ENCODE data around the gene TXNDC11. TPM values are rescaled to one million over a fixed set of nuclear protein-coding genes. Genes with fewer than 3 reads are reported as not detected.

TXNDC11 gene
- total and polyA plus RNA-seq, 2 experiments from 2014 or later = 6.8 to 12.0 TPM

DNA sequence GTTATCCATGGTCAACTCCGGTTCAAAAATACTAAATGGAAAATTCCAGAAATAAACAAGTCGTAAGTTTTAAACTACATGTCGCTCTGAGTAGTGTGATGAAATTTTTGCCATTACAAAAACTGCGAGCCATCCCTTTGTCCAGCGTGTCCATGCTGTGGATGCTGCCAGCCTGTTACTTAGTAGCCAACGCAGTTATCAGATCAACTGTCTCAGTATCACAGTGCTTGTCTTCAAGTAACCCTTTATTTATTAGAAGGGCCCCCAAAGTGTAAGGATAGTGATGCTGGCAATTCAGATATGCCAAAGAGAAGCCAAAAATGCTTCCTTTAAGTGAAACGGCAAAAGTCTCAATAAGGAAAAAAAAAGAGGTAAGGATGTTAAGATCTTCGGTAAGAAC lies 50.5 kb downstream of the TXNDC11 start:
- Mint-ChIP-seq H3K4me1 (no peaks in the 10 kb centered on the region), H3K36me3 (ENCODE audit: low read depth) (peaks cover 14% of the 10 kb centered on the region), H3K27me3 (ENCODE audit: insufficient read depth, low read depth, poor library complexity) (peaks cover 3% of the 10 kb centered on the region), H3K4me3 (no peak overlapping the region), H3K9me3 (no peaks in the 10 kb centered on the region), H3K27ac (no peak overlapping the region)
- ATAC-seq = no peak
- H3K27ac ChIP-seq (ENCODE audit: low read depth) = no peak overlapping the region
- H3K4me3 ChIP-seq = no peak overlapping the region
- 0 out of 2 replicates have a peak, but pooled peaks cover 6% of the 10 kb centered on the region for H3K36me3 ChIP-seq (ENCODE audit: insufficient read depth)
- no peak overlapping the region for H3K4me2 ChIP-seq
- no peak overlapping the region for H2AFZ ChIP-seq
- DNase-seq (ENCODE audit: low spot score) = no peak
- H3F3A ChIP-seq (replicated peaks; ENCODE audit: low read depth) = no peaks in the 10 kb centered on the region
- no peak for TF ChIP-seq ZNF114 (CRISPR knock-in tag; IDR thresholded peaks at IDR 0.05)
- no peak for TF ChIP-seq POLR2AphosphoS5 (IDR thresholded peaks at IDR 0.05; ENCODE audit: low read depth)
- no peak for TF ChIP-seq JUNB (IDR thresholded peaks at IDR 0.05; ENCODE audit: unreplicated experiment)
- no peak for TF ChIP-seq STAT1 (IDR thresholded peaks at IDR 0.05; ENCODE audit: unreplicated experiment)
- TF ChIP-seq CREB1 (CRISPR knock-in tag; IDR thresholded peaks at IDR 0.05; ENCODE audit: low read depth) = no peak
- TF ChIP-seq EZH2phosphoT487 (IDR thresholded peaks at IDR 0.05; ENCODE audit: unreplicated experiment) = no peak
- no peak for TF ChIP-seq ZNF331 (CRISPR knock-in tag; IDR thresholded peaks at IDR 0.05; ENCODE audit: low read depth)
- TF ChIP-seq, protein P1, sequence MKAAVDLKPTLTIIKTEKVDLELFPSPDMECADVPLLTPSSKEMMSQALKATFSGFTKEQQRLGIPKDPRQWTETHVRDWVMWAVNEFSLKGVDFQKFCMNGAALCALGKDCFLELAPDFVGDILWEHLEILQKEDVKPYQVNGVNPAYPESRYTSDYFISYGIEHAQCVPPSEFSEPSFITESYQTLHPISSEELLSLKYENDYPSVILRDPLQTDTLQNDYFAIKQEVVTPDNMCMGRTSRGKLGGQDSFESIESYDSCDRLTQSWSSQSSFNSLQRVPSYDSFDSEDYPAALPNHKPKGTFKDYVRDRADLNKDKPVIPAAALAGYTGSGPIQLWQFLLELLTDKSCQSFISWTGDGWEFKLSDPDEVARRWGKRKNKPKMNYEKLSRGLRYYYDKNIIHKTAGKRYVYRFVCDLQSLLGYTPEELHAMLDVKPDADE (IDR thresholded peaks at IDR 0.05) = no peak
- TF ChIP-seq, protein P2, sequence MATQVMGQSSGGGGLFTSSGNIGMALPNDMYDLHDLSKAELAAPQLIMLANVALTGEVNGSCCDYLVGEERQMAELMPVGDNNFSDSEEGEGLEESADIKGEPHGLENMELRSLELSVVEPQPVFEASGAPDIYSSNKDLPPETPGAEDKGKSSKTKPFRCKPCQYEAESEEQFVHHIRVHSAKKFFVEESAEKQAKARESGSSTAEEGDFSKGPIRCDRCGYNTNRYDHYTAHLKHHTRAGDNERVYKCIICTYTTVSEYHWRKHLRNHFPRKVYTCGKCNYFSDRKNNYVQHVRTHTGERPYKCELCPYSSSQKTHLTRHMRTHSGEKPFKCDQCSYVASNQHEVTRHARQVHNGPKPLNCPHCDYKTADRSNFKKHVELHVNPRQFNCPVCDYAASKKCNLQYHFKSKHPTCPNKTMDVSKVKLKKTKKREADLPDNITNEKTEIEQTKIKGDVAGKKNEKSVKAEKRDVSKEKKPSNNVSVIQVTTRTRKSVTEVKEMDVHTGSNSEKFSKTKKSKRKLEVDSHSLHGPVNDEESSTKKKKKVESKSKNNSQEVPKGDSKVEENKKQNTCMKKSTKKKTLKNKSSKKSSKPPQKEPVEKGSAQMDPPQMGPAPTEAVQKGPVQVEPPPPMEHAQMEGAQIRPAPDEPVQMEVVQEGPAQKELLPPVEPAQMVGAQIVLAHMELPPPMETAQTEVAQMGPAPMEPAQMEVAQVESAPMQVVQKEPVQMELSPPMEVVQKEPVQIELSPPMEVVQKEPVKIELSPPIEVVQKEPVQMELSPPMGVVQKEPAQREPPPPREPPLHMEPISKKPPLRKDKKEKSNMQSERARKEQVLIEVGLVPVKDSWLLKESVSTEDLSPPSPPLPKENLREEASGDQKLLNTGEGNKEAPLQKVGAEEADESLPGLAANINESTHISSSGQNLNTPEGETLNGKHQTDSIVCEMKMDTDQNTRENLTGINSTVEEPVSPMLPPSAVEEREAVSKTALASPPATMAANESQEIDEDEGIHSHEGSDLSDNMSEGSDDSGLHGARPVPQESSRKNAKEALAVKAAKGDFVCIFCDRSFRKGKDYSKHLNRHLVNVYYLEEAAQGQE (IDR thresholded peaks at IDR 0.05; ENCODE audit: unreplicated experiment) = no peak
- no peaks in the 10 kb centered on the region for H3K9me2 ChIP-seq (ENCODE audit: insufficient read depth)
- H3K79me2 ChIP-seq (replicated peaks; ENCODE audit: insufficient read depth) = no peaks in the 10 kb centered on the region
- H3K27me3 ChIP-seq (ENCODE audit: insufficient read depth) = no peaks in the 10 kb centered on the region
- peaks cover 3% of the 10 kb centered on the region; the same call in 1 of the 2 replicates for H4K20me1 ChIP-seq (replicated peaks; ENCODE audit: insufficient read depth)
- H3K4me1 ChIP-seq (ENCODE audit: insufficient read depth) = no peaks in the 10 kb centered on the region

DNA sequence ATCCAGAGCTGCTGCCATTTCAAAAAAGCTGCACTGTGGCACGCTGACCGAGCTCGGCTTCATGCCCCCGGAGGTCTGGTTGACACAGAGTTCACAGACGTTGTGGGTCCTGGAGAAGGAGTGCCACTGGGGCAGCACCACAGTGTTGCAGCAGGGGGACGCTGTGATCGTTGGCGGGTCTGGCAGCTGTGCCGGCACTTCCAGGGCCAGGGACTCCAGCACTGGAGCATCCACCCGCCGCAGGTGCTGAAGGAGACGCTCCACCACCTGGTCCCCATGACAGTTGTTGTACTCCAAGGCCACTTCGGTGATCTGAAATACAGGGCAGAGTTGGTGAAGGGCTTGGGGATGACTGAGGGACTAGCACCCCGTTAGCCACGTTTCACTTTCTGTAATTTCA lies 50.9 kb downstream of the TXNDC11 start:
- H4K20me1 ChIP-seq (replicated peaks; ENCODE audit: insufficient read depth) = peaks cover 3% of the 10 kb centered on the region; the same call in 1 of the 2 replicates
- H3K9me2 ChIP-seq (ENCODE audit: insufficient read depth) = no peaks in the 10 kb centered on the region
- H2AFZ ChIP-seq = no peak overlapping the region
- no peaks in the 10 kb centered on the region for H3K27me3 ChIP-seq (ENCODE audit: insufficient read depth)
- no peak overlapping the region for H3K4me3 ChIP-seq
- Mint-ChIP-seq H3K4me1 (no peaks in the 10 kb centered on the region), H3K4me3 (no peak overlapping the region), H3K9me3 (no peaks in the 10 kb centered on the region), H3K27ac (no peak overlapping the region), H3K27me3 (ENCODE audit: insufficient read depth, low read depth, poor library complexity) (peaks cover 3% of the 10 kb centered on the region), H3K36me3 (ENCODE audit: low read depth) (peaks cover 11% of the 10 kb centered on the region)
- no peak overlapping the region for H3K27ac ChIP-seq (ENCODE audit: low read depth)
- no peak for ATAC-seq
- peaks cover 9% of the 10 kb centered on the region; the same call in 1 of the 2 replicates for H3K36me3 ChIP-seq (ENCODE audit: insufficient read depth)
- H3K4me1 ChIP-seq (ENCODE audit: insufficient read depth) = no peaks in the 10 kb centered on the region
- no peak for DNase-seq (ENCODE audit: low spot score)
- no peaks in the 10 kb centered on the region for H3K79me2 ChIP-seq (replicated peaks; ENCODE audit: insufficient read depth)
- H3F3A ChIP-seq (replicated peaks; ENCODE audit: low read depth) = no peaks in the 10 kb centered on the region
- no peak overlapping the region for H3K4me2 ChIP-seq
- TF ChIP-seq CREB1 (CRISPR knock-in tag; IDR thresholded peaks at IDR 0.05; ENCODE audit: low read depth) (no peak), STAT1 (IDR thresholded peaks at IDR 0.05; ENCODE audit: unreplicated experiment) (no peak), JUNB (IDR thresholded peaks at IDR 0.05; ENCODE audit: unreplicated experiment) (no peak), POLR2AphosphoS5 (IDR thresholded peaks at IDR 0.05; ENCODE audit: low read depth) (no peak), NANOG (IDR thresholded peaks at IDR 0.05; ENCODE audit: borderline replicate concordance) (no peak), EZH2 (IDR thresholded peaks at IDR 0.05; ENCODE audit: low read depth, unreplicated experiment) (no peak), ZNF331 (CRISPR knock-in tag; IDR thresholded peaks at IDR 0.05; ENCODE audit: low read depth) (no peak), EZH2phosphoT487 (IDR thresholded peaks at IDR 0.05; ENCODE audit: unreplicated experiment) (no peak), ZNF114 (CRISPR knock-in tag; IDR thresholded peaks at IDR 0.05) (no peak)
- TF ChIP-seq, protein P1 (IDR thresholded peaks at IDR 0.05) = no peak
- TF ChIP-seq, protein P3, sequence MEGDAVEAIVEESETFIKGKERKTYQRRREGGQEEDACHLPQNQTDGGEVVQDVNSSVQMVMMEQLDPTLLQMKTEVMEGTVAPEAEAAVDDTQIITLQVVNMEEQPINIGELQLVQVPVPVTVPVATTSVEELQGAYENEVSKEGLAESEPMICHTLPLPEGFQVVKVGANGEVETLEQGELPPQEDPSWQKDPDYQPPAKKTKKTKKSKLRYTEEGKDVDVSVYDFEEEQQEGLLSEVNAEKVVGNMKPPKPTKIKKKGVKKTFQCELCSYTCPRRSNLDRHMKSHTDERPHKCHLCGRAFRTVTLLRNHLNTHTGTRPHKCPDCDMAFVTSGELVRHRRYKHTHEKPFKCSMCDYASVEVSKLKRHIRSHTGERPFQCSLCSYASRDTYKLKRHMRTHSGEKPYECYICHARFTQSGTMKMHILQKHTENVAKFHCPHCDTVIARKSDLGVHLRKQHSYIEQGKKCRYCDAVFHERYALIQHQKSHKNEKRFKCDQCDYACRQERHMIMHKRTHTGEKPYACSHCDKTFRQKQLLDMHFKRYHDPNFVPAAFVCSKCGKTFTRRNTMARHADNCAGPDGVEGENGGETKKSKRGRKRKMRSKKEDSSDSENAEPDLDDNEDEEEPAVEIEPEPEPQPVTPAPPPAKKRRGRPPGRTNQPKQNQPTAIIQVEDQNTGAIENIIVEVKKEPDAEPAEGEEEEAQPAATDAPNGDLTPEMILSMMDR (conservative IDR thresholded peaks at IDR 0.05; ENCODE audit: low read depth in 2 of 2) = no peak
- TF ChIP-seq, protein P2 (IDR thresholded peaks at IDR 0.05; ENCODE audit: unreplicated experiment) = no peak
